Fibroblast of skin of abdomen (primary cell): ENCODE results near the gene TMA7. TPM values are rescaled to one million over a fixed set of nuclear protein-coding genes. Genes with fewer than 3 reads are reported as not detected.
"Not testable (repeated sequence)": the region's sequence is repeated elsewhere in the genome, so short reads cannot be mapped to it uniquely, and the experiment has no call there.

ENCODE experiments used
- DNase-seq: peaks from one replicate; pipeline ENCODE4 v3.0.0-alpha.2; 2013
- polyA plus RNA-seq, 2 experiments: library from polyadenylated mRNA; unstranded; fragments of 120-200 nt; gene quantifications; one replicate each; pipeline ENCODE4 v1.2.1, GENCODE V29; 2013; ENCODE audit not compliant: insufficient read length in 2 of 2

TMA7 gene
- polyA plus RNA-seq (2013, experiment 1 of 2; ENCODE audit: insufficient read length), result 263 TPM
- 240 TPM for polyA plus RNA-seq (2013, experiment 2 of 2; ENCODE audit: insufficient read length)

- DNase-seq, result peak; percentile 94
Measured at GRCh38 chr3:48439820-48440589, at the start of gene TMA7, which contains the start of gene CCDC51. TSS of gene TMA7 (plus strand) at chr3:48440257. CDS start at chr3:48440297, 40 bp downstream. TSS of gene CCDC51 (minus strand) at chr3:48440119. CDS start at chr3:48435128, 4,991 bp downstream.

GRCh38 chr3:48394391-48394790, 45.7 kb upstream of the TMA7 start:
- DNase-seq, result no peak

GRCh38 chr3:48395714-48396113, 44.3 kb upstream of the TMA7 start:
- DNase-seq, result no peak

GRCh38 chr3:48397767-48398681, 42.0 kb upstream of the TMA7 start:
- no peak for DNase-seq

GRCh38 chr3:48398701-48399386, 41.2 kb upstream of the TMA7 start:
- DNase-seq, result no peak

GRCh38 chr3:48399387-48400172, 40.5 kb upstream of the TMA7 start:
- no peak for DNase-seq

GRCh38 chr3:48400824-48401433, 39.1 kb upstream of the TMA7 start:
- peak; percentile 36 for DNase-seq

GRCh38 chr3:48401434-48401901, 38.6 kb upstream of the TMA7 start:
- DNase-seq, result not testable (repeated sequence)

- peak; percentile 89 for DNase-seq
Measured at GRCh38 chr3:48402281-48402732, 37.8 kb upstream of the TMA7 start.

- DNase-seq, result no peak
Measured at GRCh38 chr3:48402907-48403306, 37.1 kb upstream of the TMA7 start.

GRCh38 chr3:48403533-48404439, 36.3 kb upstream of the TMA7 start:
- DNase-seq, result no peak

- DNase-seq, result no peak
Measured at GRCh38 chr3:48404440-48405342, 35.4 kb upstream of the TMA7 start.

GRCh38 chr3:48405343-48405881, 34.6 kb upstream of the TMA7 start:
- DNase-seq, result no peak

GRCh38 chr3:48405971-48406370, 34.1 kb upstream of the TMA7 start:
- no peak for DNase-seq

GRCh38 chr3:48406443-48407431, 33.3 kb upstream of the TMA7 start:
- no peak for DNase-seq

GRCh38 chr3:48407542-48408099, 32.4 kb upstream of the TMA7 start:
- no peak for DNase-seq

GRCh38 chr3:48408823-48409281, 31.2 kb upstream of the TMA7 start:
- DNase-seq, result no peak
